Stimulated activated CD8-positive, alpha-beta memory T cell treated with anti-CD3 and anti-CD28 coated beads, Interleukin-7, amount 100 ng/mL, for 24 hours (primary cell): ENCODE measurements around the gene SCG2.

Experiments used
- DNase-seq: peaks from one replicate; pipeline ENCODE4 v3.0.0-alpha.2; 2020; ENCODE audit warnings: low read depth

The SCG2 gene

DNA sequence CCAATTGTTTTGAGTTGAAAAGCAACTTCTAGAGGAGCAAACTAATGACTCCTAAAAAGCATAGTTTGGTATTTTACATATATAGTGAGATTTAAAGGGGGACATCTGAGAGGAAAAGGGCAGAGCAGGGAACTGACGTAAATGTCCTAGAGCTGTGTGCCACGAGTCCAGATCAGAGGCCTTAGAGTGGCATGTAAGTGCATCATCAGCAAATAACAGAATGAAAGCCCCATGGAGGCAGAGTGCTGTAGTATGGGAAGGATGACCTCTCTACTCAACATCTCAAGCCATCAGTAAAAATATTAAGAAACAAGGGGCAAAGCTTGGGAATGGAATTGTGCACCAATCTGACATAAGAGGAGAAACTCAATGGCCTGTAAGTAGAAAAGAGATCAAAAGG, 31.4 kb downstream of the SCG2 start:
- no peak for DNase-seq

DNA sequence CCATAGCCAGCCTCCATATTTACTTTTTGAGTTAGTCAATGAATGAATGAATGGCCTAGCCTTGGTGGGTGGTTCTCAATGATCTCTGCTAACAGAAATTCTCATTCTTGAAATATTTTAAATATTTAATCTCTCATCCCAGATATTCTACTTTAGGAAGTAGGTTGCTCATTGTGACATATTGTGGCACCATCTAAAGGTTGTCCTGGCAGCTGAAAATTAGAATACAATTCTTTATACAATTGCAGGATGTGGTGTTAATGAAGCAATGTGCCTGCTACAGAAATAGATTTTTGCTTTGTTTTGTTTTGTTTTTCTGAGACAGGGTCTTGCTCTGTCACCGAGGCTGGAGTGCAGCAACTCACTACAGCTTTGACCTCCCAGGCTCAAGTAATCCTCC, 35.8 kb downstream of the SCG2 start:
- DNase-seq, result no peak

DNA sequence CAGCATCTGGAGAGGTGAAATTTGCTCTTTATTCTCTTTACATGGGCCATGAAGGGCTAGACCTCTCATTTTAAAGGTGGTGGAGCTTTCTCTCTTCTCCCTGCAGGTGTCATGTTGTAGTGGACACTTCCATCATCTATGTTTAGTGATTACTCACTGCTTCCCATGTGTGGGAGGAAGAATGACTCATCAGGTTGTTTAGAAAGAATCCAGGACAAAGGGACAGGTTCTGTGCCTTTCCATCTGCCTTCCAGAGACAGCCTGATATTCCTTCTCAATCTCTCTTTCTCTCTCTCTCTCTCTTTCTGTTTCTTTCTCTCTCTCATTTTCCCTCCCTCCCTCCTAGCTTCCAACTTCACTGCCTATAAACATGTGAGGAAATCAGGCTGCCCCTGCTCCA, 38.7 kb downstream of the SCG2 start:
- no peak for DNase-seq

DNA sequence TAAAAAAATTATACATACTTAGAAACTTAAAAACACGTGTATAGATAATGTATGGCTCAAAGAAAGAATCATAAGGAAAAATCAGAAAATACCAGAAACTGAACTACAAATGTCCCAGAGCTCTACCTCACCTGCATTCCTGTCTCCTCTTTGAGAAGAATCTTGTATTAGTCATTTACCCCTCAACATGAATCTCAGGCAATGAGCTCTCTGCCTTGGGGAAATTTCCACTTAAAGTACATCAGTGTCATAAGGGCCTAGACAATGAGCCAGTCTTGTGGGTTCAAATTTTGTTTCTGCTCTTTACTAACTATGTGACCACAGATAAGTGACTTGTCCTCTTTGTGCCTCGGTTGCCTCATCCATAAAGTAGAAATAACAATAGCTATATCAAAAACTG, 40.1 kb downstream of the SCG2 start:
- no peak for DNase-seq

DNA sequence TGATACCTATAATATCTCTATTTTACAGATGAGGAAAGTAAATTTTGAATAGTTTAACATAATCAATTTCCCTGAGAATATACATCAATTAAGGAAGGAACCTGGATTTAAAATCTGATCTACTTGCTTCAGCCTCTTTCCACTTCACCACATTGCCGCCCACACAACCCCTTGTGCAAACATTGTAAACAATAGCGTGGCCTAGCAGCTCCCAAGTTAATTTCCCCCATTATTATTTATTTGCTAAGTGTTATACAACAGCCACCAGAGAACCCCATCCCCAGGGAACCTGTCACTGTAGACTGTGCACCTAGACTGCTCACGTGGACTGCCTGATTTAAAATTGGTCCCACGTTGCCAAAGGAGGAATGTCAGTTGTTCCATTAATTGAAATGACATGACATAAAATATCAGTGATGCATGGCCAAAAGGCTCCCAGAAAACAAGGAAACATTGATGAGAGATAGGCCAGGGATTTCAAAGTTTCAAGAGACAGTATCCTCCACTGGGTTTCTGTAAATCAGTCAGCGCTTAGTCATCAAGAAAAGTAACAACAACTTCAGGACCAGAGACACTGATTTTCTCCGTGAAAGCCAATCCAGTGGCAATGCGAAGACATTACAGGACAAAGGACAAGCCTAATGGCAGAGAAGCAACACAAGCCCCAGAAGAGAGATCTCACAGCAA, 41.3 kb downstream of the SCG2 start:
- no peak for DNase-seq

DNA sequence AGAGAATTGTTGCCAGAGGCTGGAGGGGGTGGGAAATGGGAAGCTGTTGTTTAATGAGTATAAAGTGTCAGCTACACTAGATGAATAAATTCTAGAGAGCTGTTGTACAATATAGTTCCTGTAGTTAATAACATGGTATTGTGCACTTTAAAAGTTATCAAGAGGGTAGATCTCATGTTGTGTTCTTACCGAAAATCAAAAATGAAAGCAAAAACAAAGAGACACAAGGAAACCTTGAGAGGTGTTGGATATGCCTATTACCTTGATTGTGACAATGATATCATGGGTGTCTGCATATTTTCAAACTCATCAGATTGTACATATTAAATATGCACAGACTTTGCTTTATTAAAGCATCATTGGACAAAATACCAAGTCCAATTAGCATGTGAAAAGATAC, 43.2 kb downstream of the SCG2 start:
- DNase-seq, result no peak

DNA sequence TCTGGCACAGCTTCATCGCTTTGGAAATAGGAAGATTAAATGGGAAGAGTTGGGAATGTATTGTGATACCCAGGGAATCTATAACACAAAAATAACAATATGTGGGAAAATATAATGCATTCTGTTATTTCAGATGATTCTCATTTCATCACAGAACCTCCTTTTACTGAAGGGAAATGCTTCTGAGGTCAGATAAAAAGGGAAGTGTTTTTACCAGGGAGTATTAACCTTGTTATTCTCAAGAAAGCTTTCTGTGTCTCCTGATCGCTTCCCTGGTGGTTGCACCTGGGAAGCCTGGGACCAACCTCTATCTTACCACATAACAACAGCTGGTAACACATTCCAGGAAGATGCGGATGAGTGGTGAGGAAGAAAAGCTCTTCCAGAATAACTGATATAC, 47.2 kb downstream of the SCG2 start:
- no peak for DNase-seq

DNA sequence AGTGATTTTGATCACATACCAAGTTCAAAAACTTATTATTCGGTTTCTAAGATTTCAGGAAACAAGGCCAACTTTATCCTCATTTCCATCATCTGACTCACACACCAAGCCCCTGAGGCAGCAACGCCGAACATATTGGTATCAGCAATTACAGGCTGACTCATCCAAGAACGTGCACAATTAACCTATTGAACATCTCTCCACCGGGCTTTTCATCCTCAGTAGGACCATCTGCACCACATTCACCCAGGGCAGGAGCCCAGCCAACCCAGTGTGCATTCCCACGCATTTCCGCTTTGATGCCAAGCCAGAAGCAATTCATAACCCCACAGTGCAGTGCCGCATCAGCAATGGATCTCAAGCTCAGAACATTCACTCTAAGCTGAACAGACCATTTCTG, 52.9 kb downstream of the SCG2 start:
- no peak for DNase-seq

DNA sequence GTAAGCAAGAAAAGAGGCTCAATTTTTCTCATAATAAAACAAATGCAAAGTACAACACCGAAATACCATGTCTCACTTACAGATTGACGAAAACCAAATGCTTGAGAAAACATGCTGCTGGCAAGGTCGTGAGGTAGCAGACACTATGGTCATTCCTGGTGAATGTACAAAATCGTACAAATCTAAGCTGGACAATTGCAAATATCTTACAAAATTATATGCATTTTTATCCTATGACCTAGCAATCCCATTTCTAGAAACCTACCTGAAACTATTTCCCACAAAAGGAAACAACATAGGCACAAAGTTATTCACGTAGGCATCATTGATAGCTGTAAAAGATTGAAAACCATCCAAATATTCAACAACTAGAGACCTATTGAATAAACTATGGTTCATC, 54.0 kb downstream of the SCG2 start:
- DNase-seq, result no peak
